ACHN (cell line): Measurements from ENCODE around the gene ZBED3.
"Not testable (repeated sequence)": the region's sequence is repeated elsewhere in the genome, so short reads cannot be mapped to it uniquely, and the experiment has no call there.

Experiments used
- DNase-seq: peaks from one replicate; pipeline ENCODE4 v3.0.0-alpha.2; 2015
- in situ Hi-C: cut with HindIII; loops from 2 replicates; pipeline ENCODE4 v1.10.0; 2017; ENCODE audit warnings: low sequenced_read_pairs, low pct_ligation_motif_present, low pct_unique_long_range_greater_than_20kb

Gene ZBED3

GRCh38 chr5:77082280-77082679 is 4.8 kb downstream of the ZBED3 start:
- no peak for DNase-seq
- in situ Hi-C loops = no loop called here

GRCh38 chr5:77080905-77081304 is 6.2 kb downstream of the ZBED3 start:
- in situ Hi-C loops = no loop called here

GRCh38 chr5:77080479-77080878 is 6.6 kb downstream of the ZBED3 start:
- in situ Hi-C loops = not testable (repeated sequence)

More at GRCh38 chr5:77080905-77081304, 6.2 kb downstream of the ZBED3 start:
- no peak for DNase-seq

GRCh38 chr5:77077829-77078176 is 9.3 kb downstream of the ZBED3 start:
- DNase-seq = no peak
- in situ Hi-C loops = no loop called here

More at GRCh38 chr5:77080479-77080878, 6.6 kb downstream of the ZBED3 start:
- DNase-seq = not testable (repeated sequence)

- no peak for DNase-seq
- in situ Hi-C loops = no loop called here
These were observed 9.9 kb downstream of the ZBED3 start for GRCh38 chr5:77076961-77077828.

GRCh38 chr5:77074745-77075144 is 12.3 kb downstream of the ZBED3 start:
- DNase-seq = no peak
- in situ Hi-C loops = no loop called here

GRCh38 chr5:77073667-77074066 is 13.4 kb downstream of the ZBED3 start:
- no peak for DNase-seq
- in situ Hi-C loops = no loop called here

- no peak for DNase-seq
- in situ Hi-C loops = no loop called here
These were observed 20.2 kb downstream of the ZBED3 start for GRCh38 chr5:77066823-77067442.

- in situ Hi-C loops = no loop called here
- DNase-seq = no peak
These were observed 20.9 kb downstream of the ZBED3 start for GRCh38 chr5:77066184-77066583.

GRCh38 chr5:77065256-77065655 is 21.8 kb downstream of the ZBED3 start:
- in situ Hi-C loops = no loop called here
- DNase-seq = no peak

- in situ Hi-C loops = no loop called here
- no peak for DNase-seq
These were observed 23.0 kb downstream of the ZBED3 start for GRCh38 chr5:77064040-77064439.

GRCh38 chr5:77046416-77047073 is 40.5 kb downstream of the ZBED3 start:
- in situ Hi-C loops = loop anchor here (25.0 kb wide), 1 partner anchor 184 kb away; the partner anchor contains the start of gene S100Z
- no peak for DNase-seq

- DNase-seq = no peak
- in situ Hi-C loops = loop anchor here (25.0 kb wide), 1 partner anchor 174 kb away; the partner anchor contains the start of gene S100Z
These were observed 51.1 kb downstream of the ZBED3 start for GRCh38 chr5:77035950-77036349.

- DNase-seq = no peak
- in situ Hi-C loops = loop anchor here (25.0 kb wide), 1 partner anchor 171 kb away; the partner anchor contains the start of gene S100Z
These were observed 53.7 kb downstream of the ZBED3 start for GRCh38 chr5:77033338-77033737.

GRCh38 chr5:77032635-77033034 is 54.5 kb downstream of the ZBED3 start:
- DNase-seq = no peak
- in situ Hi-C loops = loop anchor here (25.0 kb wide), 1 partner anchor 170 kb away; the partner anchor contains the start of gene S100Z

GRCh38 chr5:77031891-77032290 is 55.2 kb downstream of the ZBED3 start:
- in situ Hi-C loops = loop anchor here (25.0 kb wide), 1 partner anchor 170 kb away; the partner anchor contains the start of gene S100Z
- no peak for DNase-seq

GRCh38 chr5:77030097-77031071 is 56.7 kb downstream of the ZBED3 start, which contains the start of gene AGGF1:
Gene AGGF1, plus strand, starts transcription at chr5:77030404. Its CDS starts 363 bp downstream, at chr5:77030767.
- in situ Hi-C loops = loop anchor here (25.0 kb wide), 1 partner anchor 168 kb away; the partner anchor contains the start of gene S100Z
- DNase-seq = peak; percentile 91
